RWPE2 (cell line): Measurements from ENCODE around the gene VTA1.

Experiments used
- ATAC-seq: fragments of 200-7000 bp; cut with Tn5 transposase; 3 replicates; pipeline ENCODE4 v1.9.1; 2021; ENCODE audit warnings: low read depth
- DNase-seq: peaks from one replicate; pipeline ENCODE4 v3.0.0-alpha.2; 2020; ENCODE audit warnings: low spot score
- H3K27ac ChIP-seq: fragments of 450-650 bp; 2 replicates; pipeline ENCODE4 v1.5.1; 2017; ENCODE audit warnings: mild to moderate bottlenecking; ENCODE audit not compliant: poor library complexity, severe bottlenecking
- H3K27me3 ChIP-seq: fragments of 250-450 bp; sonication (Bioruptor Pico); 2 replicates; pipeline ENCODE4 v1.5.1; 2021; ENCODE audit warnings: mild to moderate bottlenecking, moderate library complexity; ENCODE audit not compliant: insufficient read depth, poor library complexity, severe bottlenecking
- H3K36me3 ChIP-seq: fragments of 250-450 bp; sonication (Bioruptor Pico); 2 replicates; pipeline ENCODE4 v1.5.1; 2020; ENCODE audit warnings: low read depth, mild to moderate bottlenecking, moderate library complexity
- H3K4me1 ChIP-seq: fragments of 250-450 bp; sonication (Bioruptor Pico); 2 replicates; pipeline ENCODE4 v1.5.1; 2021; ENCODE audit warnings: mild to moderate bottlenecking, moderate library complexity; ENCODE audit not compliant: insufficient read depth, poor library complexity, severe bottlenecking
- H3K4me3 ChIP-seq: fragments of 250-450 bp; sonication (Bioruptor Pico); 2 replicates; pipeline ENCODE4 v1.5.1; 2021; ENCODE audit warnings: mild to moderate bottlenecking, moderate library complexity; ENCODE audit not compliant: severe bottlenecking
- H3K9me3 ChIP-seq: fragments of 250-450 bp; sonication (Bioruptor Pico); 2 replicates; pipeline ENCODE4 v1.5.1; 2021; ENCODE audit warnings: mild to moderate bottlenecking, moderate library complexity; ENCODE audit not compliant: severe bottlenecking
- CTCF ChIP-seq: fragments of 450-650 bp; IDR thresholded peaks from one replicate; pipeline ENCODE4 v1.5.1; 2017; ENCODE audit warnings: mild to moderate bottlenecking, moderate library complexity; ENCODE audit not compliant: poor library complexity, severe bottlenecking

Gene VTA1

DNA sequence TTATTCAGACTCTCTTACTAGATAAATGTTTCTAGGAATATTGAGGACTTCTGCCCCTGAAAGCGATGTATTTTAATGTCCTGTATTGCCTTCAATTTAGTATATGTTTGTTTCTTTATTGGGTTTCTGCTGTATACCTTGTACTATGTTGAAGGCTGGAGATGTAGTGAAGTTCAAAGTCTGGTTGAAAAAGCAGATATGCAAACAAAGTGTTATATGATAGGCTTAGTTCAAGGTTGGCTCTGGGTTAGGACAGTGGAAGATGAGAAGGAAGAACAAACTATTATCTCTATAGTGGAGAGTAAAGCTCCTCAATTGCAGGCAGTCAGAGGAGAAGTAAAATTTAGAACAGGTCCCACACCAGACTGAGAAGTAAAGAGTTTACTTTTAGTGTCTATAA is 118.4 kb downstream of the VTA1 start:
- no peak for ATAC-seq
- TF ChIP-seq CTCF, result no peak
- no peaks in the 10 kb centered on the region for H3K4me1 ChIP-seq

DNA sequence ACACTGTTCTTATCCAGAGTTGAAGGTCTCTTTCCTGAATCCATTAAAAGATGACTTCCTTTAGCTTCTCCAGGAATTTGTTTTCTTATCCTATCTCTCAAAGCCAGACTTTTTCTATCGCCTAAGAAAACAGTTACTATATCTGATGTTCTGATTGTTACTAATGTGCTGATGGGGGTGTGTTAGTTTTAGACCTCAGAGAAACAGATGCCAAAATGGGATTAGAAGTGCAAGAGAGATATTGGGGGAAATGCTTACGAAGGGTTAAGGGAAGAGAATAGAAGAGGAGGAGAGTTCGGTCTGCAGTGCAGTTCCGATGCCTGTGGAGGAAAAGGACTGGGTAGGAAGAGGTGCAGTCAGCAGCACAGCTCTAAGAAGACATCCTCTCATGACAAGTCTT is 119.0 kb downstream of the VTA1 start:
- DNase-seq (no peak), ATAC-seq (no peak)
- Histone ChIP-seq H3K27me3 (no peaks in the 10 kb centered on the region), H3K27ac (no peak overlapping the region), H3K4me1 (no peaks in the 10 kb centered on the region), H3K4me3 (no peak overlapping the region), H3K36me3 (no peaks in the 10 kb centered on the region; the same call in 1 of the 2 replicates), H3K9me3 (no peaks in the 10 kb centered on the region)
- no peak for TF ChIP-seq CTCF

More for the DNA sequence above, 118.4 kb downstream of the VTA1 start:
- Histone ChIP-seq H3K27ac (no peak overlapping the region), H3K4me3 (no peak overlapping the region), H3K36me3 (no peaks in the 10 kb centered on the region; the same call in 1 of the 2 replicates), H3K9me3 (no peaks in the 10 kb centered on the region), H3K27me3 (no peaks in the 10 kb centered on the region)
- DNase-seq, result no peak

- no peak for TF ChIP-seq CTCF
- no peaks in the 10 kb centered on the region; the same call in 1 of the 2 replicates for H3K36me3 ChIP-seq
- H3K4me1 ChIP-seq, result no peaks in the 10 kb centered on the region
- H3K27me3 ChIP-seq, result no peaks in the 10 kb centered on the region
- ATAC-seq, result no peak
- no peak overlapping the region for H3K27ac ChIP-seq
- no peak for DNase-seq
- H3K9me3 ChIP-seq, result no peaks in the 10 kb centered on the region
- H3K4me3 ChIP-seq, result no peak overlapping the region
Measured at GRCh38 chr6:142271476-142271875, 124.4 kb downstream of the VTA1 start.
